HepG2 (cell line): ENCODE data around the gene SDHAF1. TPM values are rescaled to one million over a fixed set of nuclear protein-coding genes. Genes with fewer than 3 reads are reported as not detected.
A peak's percentile ranks its signal among the peaks of the same experiment; 100 is the strongest.

ENCODE experiments used
- EEA1 ChIP-seq: sonication (generic); formaldehyde crosslinking; IDR thresholded peaks from 2 replicates; pipeline ENCODE4 v1.5.1; 2020; ENCODE audit warnings: mild to moderate bottlenecking, missing genetic modification reagents, borderline replicate concordance
- THAP7 ChIP-seq: sonication (generic); formaldehyde crosslinking; IDR thresholded peaks from 2 replicates; pipeline ENCODE4 v1.8.1; 2023; ENCODE audit warnings: mild to moderate bottlenecking, missing genetic modification reagents
- ZNF687 ChIP-seq: sonication (generic); formaldehyde crosslinking; IDR thresholded peaks from 2 replicates; pipeline ENCODE4 v1.5.1; 2020; ENCODE audit warnings: mild to moderate bottlenecking, missing genetic modification reagents, moderate library complexity
- ZSCAN21 ChIP-seq: sonication (generic); formaldehyde crosslinking; IDR thresholded peaks from 2 replicates; pipeline ENCODE4 v1.8.0; 2022; ENCODE audit warnings: mild to moderate bottlenecking, missing genetic modification reagents, moderate library complexity, borderline replicate concordance
- polyA plus RNA-seq, 8 experiments: library from polyadenylated mRNA; depleted of rRNA in 3 of 8; stranded (reverse) in 7 of 8; unstranded in 1 of 8; fragments of >200 nt; fragmentation: Illumina TruSeq in 4 of 8; extraction: Trizol in 4 of 8; gene quantifications; 2 replicates each; pipeline versions ENCODE4 v1.2.1 to v1.2.3, GENCODE V29; 2011 to 2016; ENCODE audit warnings: low read depth in 4 of 8, missing spikeins in 1 of 8, mixed read lengths in 1 of 8; ENCODE audit not compliant: insufficient read depth in 1 of 8
- total RNA-seq, 5 experiments: library from RNA; depleted of rRNA; stranded (reverse); fragments of >200 nt; fragmentation: Illumina TruSeq; extraction: Trizol; gene quantifications; 2 replicates each; pipeline ENCODE4 v1.2.3, GENCODE V29; 2016; ENCODE audit warnings: low read depth in 1 of 5
- TF ChIP-seq, protein P1 (sequence below): sonication (generic); formaldehyde crosslinking; IDR thresholded peaks from 2 replicates; pipeline ENCODE4 v1.4.0; 2020; ENCODE audit warnings: mild to moderate bottlenecking, missing genetic modification reagents
- TF ChIP-seq, protein P2 (sequence below): sonication (generic); formaldehyde crosslinking; IDR thresholded peaks from 2 replicates; pipeline ENCODE4 v1.4.0; 2020; ENCODE audit warnings: missing genetic modification reagents

Gene SDHAF1
- total and polyA plus RNA-seq, 2 of the 13 experiments (the other 11 are each of a cell fraction or from before 2014, with no cell fraction given) = 17.8 to 22.8 TPM

DNA sequence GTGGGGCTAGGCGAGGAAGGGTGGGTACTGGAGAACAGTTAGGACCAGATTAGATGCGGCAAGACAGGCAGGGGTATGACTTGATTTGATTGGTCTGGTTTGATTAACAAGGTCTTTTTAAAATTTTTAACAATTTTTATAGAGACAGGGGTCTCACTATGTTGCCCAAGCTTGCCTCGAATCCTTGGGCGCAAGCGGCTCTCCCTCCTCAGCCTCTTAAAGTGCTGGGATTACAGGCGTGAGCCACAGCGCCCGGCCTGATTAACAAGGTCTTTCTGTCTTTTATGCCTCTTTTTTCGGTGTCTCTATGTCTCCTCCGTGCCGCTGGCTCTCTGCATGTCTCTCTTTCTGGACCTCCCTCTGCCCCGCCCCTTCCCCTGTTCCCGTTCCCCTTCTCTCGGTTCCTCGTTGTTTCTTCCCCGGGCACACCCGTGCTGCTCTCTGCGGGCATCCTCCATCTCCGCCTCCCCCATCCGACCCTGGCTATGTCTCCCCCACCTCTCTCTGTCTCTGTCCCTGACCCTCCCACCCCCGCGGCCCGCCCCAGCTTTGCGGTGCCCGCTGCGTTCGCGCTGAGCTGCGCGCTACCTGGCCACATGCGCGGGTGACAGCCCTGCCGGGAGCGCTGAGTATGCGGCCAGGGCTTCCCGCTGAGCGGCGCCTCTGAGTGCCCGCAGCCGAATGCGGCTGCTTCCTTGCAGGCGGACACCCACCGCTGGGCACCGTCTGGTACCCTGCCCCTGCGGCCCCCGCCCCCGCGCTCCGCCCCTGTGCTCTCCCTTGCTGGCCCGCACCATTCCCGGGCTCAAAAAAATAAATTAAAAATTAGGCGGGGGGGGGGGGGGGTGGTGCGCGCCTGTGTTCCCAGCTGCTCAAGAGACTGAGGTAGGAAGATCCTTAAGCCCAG is 8.1 kb upstream of the SDHAF1 start (continued):
- 0 out of 2 replicates have a peak, but pooled peaks have one; percentile 41 for TF ChIP-seq ZSCAN21 (CRISPR knock-in tag)
- TF ChIP-seq, protein P1, sequence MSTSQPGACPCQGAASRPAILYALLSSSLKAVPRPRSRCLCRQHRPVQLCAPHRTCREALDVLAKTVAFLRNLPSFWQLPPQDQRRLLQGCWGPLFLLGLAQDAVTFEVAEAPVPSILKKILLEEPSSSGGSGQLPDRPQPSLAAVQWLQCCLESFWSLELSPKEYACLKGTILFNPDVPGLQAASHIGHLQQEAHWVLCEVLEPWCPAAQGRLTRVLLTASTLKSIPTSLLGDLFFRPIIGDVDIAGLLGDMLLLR (CRISPR knock-in tag) = no peak
- no peak for TF ChIP-seq EEA1
- TF ChIP-seq THAP7 (CRISPR knock-in tag) = no peak
- TF ChIP-seq ZNF687 (CRISPR knock-in tag) = peak; percentile 51
- TF ChIP-seq, protein P2, sequence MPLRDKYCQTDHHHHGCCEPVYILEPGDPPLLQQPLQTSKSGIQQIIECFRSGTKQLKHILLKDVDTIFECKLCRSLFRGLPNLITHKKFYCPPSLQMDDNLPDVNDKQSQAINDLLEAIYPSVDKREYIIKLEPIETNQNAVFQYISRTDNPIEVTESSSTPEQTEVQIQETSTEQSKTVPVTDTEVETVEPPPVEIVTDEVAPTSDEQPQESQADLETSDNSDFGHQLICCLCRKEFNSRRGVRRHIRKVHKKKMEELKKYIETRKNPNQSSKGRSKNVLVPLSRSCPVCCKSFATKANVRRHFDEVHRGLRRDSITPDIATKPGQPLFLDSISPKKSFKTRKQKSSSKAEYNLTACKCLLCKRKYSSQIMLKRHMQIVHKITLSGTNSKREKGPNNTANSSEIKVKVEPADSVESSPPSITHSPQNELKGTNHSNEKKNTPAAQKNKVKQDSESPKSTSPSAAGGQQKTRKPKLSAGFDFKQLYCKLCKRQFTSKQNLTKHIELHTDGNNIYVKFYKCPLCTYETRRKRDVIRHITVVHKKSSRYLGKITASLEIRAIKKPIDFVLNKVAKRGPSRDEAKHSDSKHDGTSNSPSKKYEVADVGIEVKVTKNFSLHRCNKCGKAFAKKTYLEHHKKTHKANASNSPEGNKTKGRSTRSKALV (CRISPR knock-in tag) = peak; percentile 48; the same call in 1 of the 2 replicates
